GM12878 (cell line): ENCODE measurements around the gene IRF9. TPM values are rescaled to one million over a fixed set of nuclear protein-coding genes. Genes with fewer than 3 reads are reported as not detected.
A peak's percentile ranks its signal among the peaks of the same experiment; 100 is the strongest.

ENCODE experiments used
- ATAC-seq: fragments of 200-7000 bp; cut with Tn5 transposase; 3 replicates; pipeline ENCODE4 v1.9.1; 2020; ENCODE audit warnings: mild to moderate bottlenecking, moderate library complexity
- BruUV-seq: library from RNA; stranded (reverse); fragments of 400-500 nt; replicated peaks from 2 replicates; lab custom pipeline; 2021; lab: Mats Ljungman, UMichigan
- CTCF ChIA-PET: fragments of 300-600 bp; sonication (Branson Sonifier 250); formaldehyde crosslinking; extraction: SDS; loops from one replicate; lab custom pipeline; 2021; ENCODE audit warnings: inconsistent platforms; lab: Yijun Ruan, JAX
- POLR2A ChIA-PET: fragments of 350-600 bp; formaldehyde crosslinking; extraction: SDS; loops from one replicate; lab custom pipeline; 2021; ENCODE audit warnings: inconsistent platforms; lab: Charles Lee
- RAD21 ChIA-PET: fragments of 300-600 bp; sonication (Branson Sonifier 250); formaldehyde crosslinking; loops from one replicate; lab custom pipeline; 2023; ENCODE audit warnings: antibody characterized with exemption; ENCODE audit not compliant: unreplicated experiment; lab: Charles Lee
- SMC1A ChIA-PET: fragments of 300-600 bp; sonication (Branson Sonifier 250); formaldehyde crosslinking; loops from one replicate; lab custom pipeline; 2023; ENCODE audit not compliant: unreplicated experiment, uncharacterized antibody; lab: Charles Lee
- DNase-seq: peaks from one replicate; pipeline ENCODE4 v3.0.0-alpha.2; 2011; ENCODE audit warnings: low read depth, low spot score
- FAIRE-seq: peaks from 3 replicates; lab custom pipeline; 2011; peaks lifted over from hg19 to GRCh38; lab: Jason Lieb, UNC
- H2AFZ ChIP-seq: 2 replicates; pipeline ENCODE4 v1.6.0; 2011; ENCODE audit warnings: low read depth, low read length, control low read depth; ENCODE audit not compliant: control insufficient read depth
- H3K27ac ChIP-seq: 2 replicates; pipeline ENCODE4 v1.5.1; 2011; ENCODE audit warnings: control low read depth; ENCODE audit not compliant: control insufficient read depth, insufficient read depth
- H3K27me3 ChIP-seq, 2 experiments: replicated peaks in 1 of 2; 2 replicates each; pipeline versions ENCODE4 v1.6.0 to v1.6.1; 2011; ENCODE audit warnings: low read length in 1 of 2; ENCODE audit not compliant: control insufficient read depth in 2 of 2, insufficient read depth in 2 of 2
- H3K36me3 ChIP-seq, 2 experiments: 2 replicates each; pipeline ENCODE4 v1.5.1; 2011; ENCODE audit warnings: low read length in 1 of 2; ENCODE audit not compliant: control insufficient read depth in 2 of 2, insufficient read depth in 2 of 2
- H3K4me1 ChIP-seq: 2 replicates; pipeline ENCODE4 v1.6.1; 2011; ENCODE audit warnings: mild to moderate bottlenecking, low read length, moderate library complexity, mixed read lengths; ENCODE audit not compliant: control insufficient read depth, insufficient read depth
- H3K4me2 ChIP-seq: 2 replicates; pipeline ENCODE4 v1.6.0; 2011; ENCODE audit warnings: control low read depth; ENCODE audit not compliant: control insufficient read depth, insufficient read depth
- H3K4me3 ChIP-seq: fragments of 200-600 bp; sonication (generic); 2 replicates; pipeline ENCODE4 v1.5.1; 2016
- H3K79me2 ChIP-seq: 2 replicates; pipeline ENCODE4 v1.6.0; 2011; ENCODE audit warnings: low read length; ENCODE audit not compliant: control insufficient read depth, insufficient read depth
- H3K9ac ChIP-seq: 2 replicates; pipeline ENCODE4 v1.8.0; 2011; ENCODE audit warnings: low read length, control low read depth, mixed read lengths; ENCODE audit not compliant: control insufficient read depth, insufficient read depth
- H3K9me3 ChIP-seq: replicated peaks from 3 replicates; pipeline ENCODE4 v1.5.1; 2011; ENCODE audit warnings: mild to moderate bottlenecking, low read length; ENCODE audit not compliant: control insufficient read depth, insufficient read depth
- H4K20me1 ChIP-seq: 2 replicates; pipeline ENCODE4 v1.6.0; 2011; ENCODE audit not compliant: control insufficient read depth, insufficient read depth
- CBX3 ChIP-seq: fragments of 200-600 bp; sonication (generic); IDR thresholded peaks from 2 replicates; pipeline ENCODE4 v1.6.1; 2016; ENCODE audit warnings: low read depth, borderline replicate concordance
- EP300 ChIP-seq, 2 experiments: fragments of 150-350 bp in 1 of 2; IDR thresholded peaks; 2 replicates each; pipeline ENCODE4 v1.6.1; 2011 to 2012; ENCODE audit warnings: low read depth in 2 of 2, low read length in 2 of 2, borderline replicate concordance in 1 of 2, improper control_type of control experiment in 1 of 2, inconsistent platforms in 1 of 2; ENCODE audit not compliant: control insufficient read depth in 1 of 2
- HDAC2 ChIP-seq: fragments of 200-600 bp; sonication (generic); IDR thresholded peaks from 2 replicates; pipeline ENCODE4 v1.6.1; 2017
- LARP7 ChIP-seq: fragments of 450-650 bp; IDR thresholded peaks from 2 replicates; pipeline ENCODE4 v1.6.1; 2017; ENCODE audit warnings: mild to moderate bottlenecking
- MEF2B ChIP-seq: fragments of 450-650 bp; IDR thresholded peaks from 2 replicates; pipeline ENCODE4 v1.6.1; 2018; ENCODE audit warnings: mild to moderate bottlenecking, moderate library complexity; ENCODE audit not compliant: partially characterized antibody, poor library complexity, severe bottlenecking
- RCOR1 ChIP-seq: conservative IDR thresholded peaks from 2 replicates; pipeline ENCODE4 v1.6.1; 2012; ENCODE audit warnings: low read depth, low read length, improper control_type of control experiment
- SMC3 ChIP-seq: IDR thresholded peaks from 2 replicates; pipeline ENCODE4 v1.6.1; 2011; ENCODE audit warnings: low read length, improper control_type of control experiment, borderline replicate concordance
- TAF1 ChIP-seq: IDR thresholded peaks from 2 replicates; pipeline ENCODE4 v1.6.1; 2011; ENCODE audit warnings: mild to moderate bottlenecking, low read depth, low read length, borderline replicate concordance
- TCF3 ChIP-seq: IDR thresholded peaks from 2 replicates; pipeline ENCODE4 v1.6.1; 2012; ENCODE audit warnings: low read depth, mild to moderate bottlenecking, low read length, borderline replicate concordance; ENCODE audit not compliant: insufficient read depth
- TCF7 ChIP-seq: IDR thresholded peaks from 2 replicates; pipeline ENCODE4 v1.6.1; 2014; ENCODE audit warnings: antibody characterized with exemption, borderline replicate concordance
- ZNF207 ChIP-seq: fragments of 450-650 bp; IDR thresholded peaks from 2 replicates; pipeline ENCODE4 v1.6.1; 2014; ENCODE audit warnings: antibody characterized with exemption, mild to moderate bottlenecking, borderline replicate concordance
- ZNF384 ChIP-seq: IDR thresholded peaks from 2 replicates; pipeline ENCODE4 v1.6.1; 2012; ENCODE audit warnings: low read depth, mild to moderate bottlenecking, low read length, improper control_type of control experiment, borderline replicate concordance
- ZNF622 ChIP-seq: fragments of 450-650 bp; IDR thresholded peaks from 2 replicates; pipeline ENCODE4 v1.6.1; 2017; ENCODE audit warnings: mild to moderate bottlenecking, inconsistent platforms
- ZZZ3 ChIP-seq: IDR thresholded peaks from 2 replicates; pipeline ENCODE4 v1.6.1; 2011; ENCODE audit warnings: low read depth; ENCODE audit not compliant: control insufficient read depth, insufficient read length
- WGBS: methylation state at CpG from one replicate; pipeline ENCODE4 v1.1.6; 2016; ENCODE audit warnings: low lambda C conversion rate; ENCODE audit not compliant: insufficient replicate concordance, insufficient coverage; ENCODE audit errors: missing lambda C conversion rate; 5-methylcytosine and 5-hydroxymethylcytosine counted together
- in situ Hi-C: fragments of 300-500 bp; cut with MboI; formaldehyde crosslinking; loops from 9 replicates; pipeline ENCODE4 v1.14.3; 2018; ENCODE audit warnings: mixed read lengths
- intact Hi-C: fragments of 100-400 bp; cut with micrococcal nuclease; formaldehyde crosslinking; loops from one replicate; pipeline ENCODE4 v1.14.2; 2022; ENCODE audit not compliant: unreplicated experiment
- polyA plus RNA-seq, 11 experiments: library from polyadenylated mRNA; depleted of rRNA in 4 of 11; unstranded in 6 of 11; stranded (reverse) in 5 of 11; fragments of >200 nt; fragmentation: Nextera tagmentation in 4 of 11; fragmentation: Illumina TruSeq in 1 of 11; extraction: Ambion mirVana in 4 of 11; extraction: Trizol in 1 of 11; gene quantifications; 1 replicate in 1 of 11; 2 replicates in 10 of 11; pipeline versions ENCODE4 v1.2.1 to v1.2.3, GENCODE V29; 2011 to 2016; ENCODE audit warnings: inconsistent platforms in 2 of 11, missing spikeins in 2 of 11, low read depth in 1 of 11
- total RNA-seq, 4 experiments: library from RNA; depleted of rRNA in 3 of 4; stranded (reverse); fragments of >200 nt in 3 of 4; fragmentation: Illumina TruSeq in 1 of 4; extraction: Trizol in 1 of 4; gene quantifications; 2 replicates each; pipeline versions ENCODE4 v1.2.1 to v1.2.3, GENCODE V29; 2013 to 2021
- TF ChIP-seq, protein P1 (sequence below): fragments of 450-650 bp; IDR thresholded peaks from 2 replicates; pipeline ENCODE4 v1.6.1; 2014; ENCODE audit warnings: mild to moderate bottlenecking
- TF ChIP-seq, protein P2 (sequence below): IDR thresholded peaks from 2 replicates; pipeline ENCODE4 v1.6.1; 2012; ENCODE audit warnings: low read length, inconsistent platforms
- TF ChIP-seq, protein P3 (sequence below): fragments of 450-650 bp; IDR thresholded peaks from 2 replicates; pipeline ENCODE4 v1.6.1; 2016; ENCODE audit warnings: mild to moderate bottlenecking
- TF ChIP-seq, protein P4 (sequence below): IDR thresholded peaks from 2 replicates; pipeline ENCODE4 v1.6.1; 2012; ENCODE audit warnings: low read depth, low read length, improper control_type of control experiment

Gene IRF9
- total and polyA plus RNA-seq, 10 of the 15 experiments (the other 5 are each of a cell fraction or from before 2014, with no cell fraction given) = 47.6 to 234 (median 148) TPM

DNA sequence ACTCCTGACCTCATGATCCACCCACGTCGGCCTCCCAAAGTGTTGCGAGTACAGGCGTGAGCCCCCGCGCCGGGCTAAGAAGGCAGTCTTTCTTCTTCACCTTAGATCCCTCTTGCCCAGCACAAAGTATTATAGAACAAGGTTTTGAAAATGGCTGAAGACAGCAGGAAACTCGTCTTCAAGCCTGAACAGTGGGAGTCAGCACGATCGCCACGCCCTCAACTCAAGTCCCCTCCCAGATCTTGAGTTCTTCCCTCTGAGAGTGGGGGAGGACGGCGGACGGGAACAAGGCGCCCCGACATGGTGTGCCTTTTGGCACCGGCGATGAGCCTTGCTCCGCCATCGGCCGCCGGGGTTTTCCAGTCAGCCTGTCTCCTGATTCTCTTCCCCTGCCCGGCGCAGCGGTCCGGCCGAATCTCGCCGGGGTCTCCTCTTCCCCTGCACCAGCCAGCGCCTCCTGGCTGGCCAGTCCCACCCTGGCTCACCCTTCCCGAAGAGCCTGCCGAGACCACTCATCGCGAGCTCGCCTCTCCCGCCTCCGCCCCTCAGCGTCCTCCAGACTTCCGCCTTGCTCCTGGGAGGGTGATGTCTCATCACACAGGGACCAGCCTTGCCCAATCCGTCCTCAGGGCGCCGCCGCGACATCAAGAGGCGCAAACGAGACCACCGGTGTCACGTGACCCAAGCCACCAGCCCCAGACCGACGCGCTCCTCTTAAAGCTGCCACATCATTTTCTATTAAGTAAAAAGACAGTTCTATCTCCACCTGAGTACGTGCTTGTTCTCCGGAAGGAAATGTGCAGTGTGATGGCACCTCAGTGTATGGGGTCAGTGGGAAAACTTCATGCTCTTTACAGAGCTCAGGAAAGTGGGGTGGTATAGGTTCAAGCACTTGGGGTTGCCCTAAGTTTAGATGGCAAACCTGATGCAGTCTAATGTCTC lies 52.1 kb downstream of the IRF9 start, which contains the start of gene CHMP4A:
TSS of gene CHMP4A (minus strand) at position 565 of the 942 bp plus-strand sequence. CDS start at position 516, 49 bp downstream.
- Histone ChIP-seq H3K4me2 (peak within 1 kb of the TSS; percentile 85), H3K9ac (peak within 1 kb of the TSS; percentile 91), H3K4me3 (peak within 1 kb of the TSS; percentile 73), H3K9me3 (no peaks in the 10 kb centered on the region), H4K20me1 (no peaks in the 10 kb centered on the region), H3K79me2 (peaks cover 19% of the 10 kb centered on the region), H2AFZ (peak within 1 kb of the TSS; percentile 69), H3K27ac (peak within 1 kb of the TSS; percentile 89), H3K4me1 (peaks cover 15% of the 10 kb centered on the region), H3K36me3 (peaks cover 4 to 23% of the 10 kb centered on the region in 2 experiments), H3K27me3 (no peaks in the 10 kb centered on the region)
- RAD21 ChIA-PET = interaction anchor here (0.7 to 3.6 kb wide), 10 partner anchors 8 to 104 kb away, joined by 3 to 23 read pairs (median 8); partner anchors contain the start of genes CIDEB, IPO4, IRF9 and TINF2
- POLR2A ChIA-PET = interaction anchor here (0.7 to 4.3 kb wide), 26 partner anchors 18 to 132 kb away, joined by 3 to 50 read pairs (median 4); partner anchors contain the start of genes DCAF11, EMC9, IPO4 and IRF9
- no TSS peak for BruUV-seq
- ATAC-seq (peak; percentile 88), DNase-seq (peak; percentile 92), FAIRE-seq (peak; percentile 98)
- SMC1A ChIA-PET = interaction anchor here (0.8 to 2.1 kb wide), 17 partner anchors 10 to 891 kb away, joined by 3 to 8 read pairs (median 4); partner anchors contain the start of genes DCAF11, IRF9, NRL and RABGGTA
- in situ Hi-C loops = no loop called here
- CTCF ChIA-PET = interaction anchor here (0.6 to 6.3 kb wide), 22 partner anchors 13 to 218 kb away, joined by 3 to 54 read pairs (median 4); partner anchors contain the start of genes CIDEB, IPO4, IRF9 and PSME2
- intact Hi-C loops = loop anchor here (1.0 to 10.0 kb wide), 4 partner anchors 17 to 198 kb away; partner anchors contain the start of genes GMPR2 and NEDD8
- WGBS = under 1% methylated on average over 53 of the region's 53 CpGs
- TF ChIP-seq MEF2B (peak; percentile 65), ZNF207 (peak; percentile 77; the same call in 1 of the 2 replicates), LARP7 (peak; percentile 72), EP300 (IDR thresholded peaks at IDR 0.05; ENCODE audit: borderline replicate concordance in 1 of 2, control insufficient read depth in 1 of 2, low read depth in 2 of 2, low read length in 2 of 2) (no peak), TCF3 (peak; percentile 66; the same call in 1 of the 2 replicates), RCOR1 (peak; percentile 24; the same call in 1 of the 2 replicates), TAF1 (peak; percentile 78), ZNF384 (no peak), HDAC2 (no peak), SMC3 (no peak), ZZZ3 (no peak), CBX3 (no peak), ZNF622 (no peak), TCF7 (no peak)
- TF ChIP-seq, protein P1, sequence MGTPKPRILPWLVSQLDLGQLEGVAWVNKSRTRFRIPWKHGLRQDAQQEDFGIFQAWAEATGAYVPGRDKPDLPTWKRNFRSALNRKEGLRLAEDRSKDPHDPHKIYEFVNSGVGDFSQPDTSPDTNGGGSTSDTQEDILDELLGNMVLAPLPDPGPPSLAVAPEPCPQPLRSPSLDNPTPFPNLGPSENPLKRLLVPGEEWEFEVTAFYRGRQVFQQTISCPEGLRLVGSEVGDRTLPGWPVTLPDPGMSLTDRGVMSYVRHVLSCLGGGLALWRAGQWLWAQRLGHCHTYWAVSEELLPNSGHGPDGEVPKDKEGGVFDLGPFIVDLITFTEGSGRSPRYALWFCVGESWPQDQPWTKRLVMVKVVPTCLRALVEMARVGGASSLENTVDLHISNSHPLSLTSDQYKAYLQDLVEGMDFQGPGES = peak; percentile 65; the same call in 1 of the 2 replicates
- TF ChIP-seq, protein P2, sequence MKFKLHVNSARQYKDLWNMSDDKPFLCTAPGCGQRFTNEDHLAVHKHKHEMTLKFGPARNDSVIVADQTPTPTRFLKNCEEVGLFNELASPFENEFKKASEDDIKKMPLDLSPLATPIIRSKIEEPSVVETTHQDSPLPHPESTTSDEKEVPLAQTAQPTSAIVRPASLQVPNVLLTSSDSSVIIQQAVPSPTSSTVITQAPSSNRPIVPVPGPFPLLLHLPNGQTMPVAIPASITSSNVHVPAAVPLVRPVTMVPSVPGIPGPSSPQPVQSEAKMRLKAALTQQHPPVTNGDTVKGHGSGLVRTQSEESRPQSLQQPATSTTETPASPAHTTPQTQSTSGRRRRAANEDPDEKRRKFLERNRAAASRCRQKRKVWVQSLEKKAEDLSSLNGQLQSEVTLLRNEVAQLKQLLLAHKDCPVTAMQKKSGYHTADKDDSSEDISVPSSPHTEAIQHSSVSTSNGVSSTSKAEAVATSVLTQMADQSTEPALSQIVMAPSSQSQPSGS = no peak
- TF ChIP-seq, protein P3, sequence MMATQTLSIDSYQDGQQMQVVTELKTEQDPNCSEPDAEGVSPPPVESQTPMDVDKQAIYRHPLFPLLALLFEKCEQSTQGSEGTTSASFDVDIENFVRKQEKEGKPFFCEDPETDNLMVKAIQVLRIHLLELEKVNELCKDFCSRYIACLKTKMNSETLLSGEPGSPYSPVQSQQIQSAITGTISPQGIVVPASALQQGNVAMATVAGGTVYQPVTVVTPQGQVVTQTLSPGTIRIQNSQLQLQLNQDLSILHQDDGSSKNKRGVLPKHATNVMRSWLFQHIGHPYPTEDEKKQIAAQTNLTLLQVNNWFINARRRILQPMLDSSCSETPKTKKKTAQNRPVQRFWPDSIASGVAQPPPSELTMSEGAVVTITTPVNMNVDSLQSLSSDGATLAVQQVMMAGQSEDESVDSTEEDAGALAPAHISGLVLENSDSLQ = peak; percentile 69
- TF ChIP-seq, protein P4, sequence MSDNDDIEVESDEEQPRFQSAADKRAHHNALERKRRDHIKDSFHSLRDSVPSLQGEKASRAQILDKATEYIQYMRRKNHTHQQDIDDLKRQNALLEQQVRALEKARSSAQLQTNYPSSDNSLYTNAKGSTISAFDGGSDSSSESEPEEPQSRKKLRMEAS = peak; percentile 83
